Loucy (cell line): Measurements from ENCODE around the gene NGDN.

ENCODE experiments used
- H2AFZ ChIP-seq: fragments of 200-600 bp; sonication (generic); 2 replicates; pipeline ENCODE4 v1.6.0; 2016; ENCODE audit warnings: antibody characterized with exemption, mild to moderate bottlenecking, low read length, moderate library complexity
- H3F3A ChIP-seq: fragments of 200-600 bp; 2 replicates; pipeline ENCODE4 v1.6.0; 2016; ENCODE audit warnings: antibody characterized with exemption, low read depth, mild to moderate bottlenecking
- H3K27me3 ChIP-seq: fragments of 200-600 bp; sonication (generic); 2 replicates; pipeline ENCODE4 v1.6.1; 2014; ENCODE audit warnings: low read length, mild to moderate bottlenecking; ENCODE audit not compliant: insufficient read depth, poor library complexity, severe bottlenecking
- H3K36me3 ChIP-seq: fragments of 200-600 bp; sonication (generic); 2 replicates; pipeline ENCODE4 v1.6.1; 2016; ENCODE audit warnings: low read length; ENCODE audit not compliant: insufficient read depth
- H3K4me1 ChIP-seq: fragments of 200-600 bp; sonication (generic); 2 replicates; pipeline ENCODE4 v1.5.1; 2014; ENCODE audit warnings: low read length, mild to moderate bottlenecking; ENCODE audit not compliant: insufficient read depth, poor library complexity, severe bottlenecking
- H3K4me2 ChIP-seq: fragments of 200-600 bp; sonication (generic); 2 replicates; pipeline ENCODE4 v1.6.0; 2014; ENCODE audit warnings: antibody characterized with exemption, low read length, low read depth, mild to moderate bottlenecking; ENCODE audit not compliant: poor library complexity, severe bottlenecking
- H3K4me3 ChIP-seq: fragments of 200-600 bp; sonication (generic); 2 replicates; pipeline ENCODE4 v1.5.1; 2014; ENCODE audit warnings: low read length, mild to moderate bottlenecking, mixed read lengths; ENCODE audit not compliant: poor library complexity, severe bottlenecking
- H3K79me2 ChIP-seq: fragments of 200-600 bp; sonication (generic); 2 replicates; pipeline ENCODE4 v1.6.1; 2014; ENCODE audit warnings: low read length; ENCODE audit not compliant: insufficient read depth
- H3K9ac ChIP-seq: fragments of 200-600 bp; sonication (generic); 2 replicates; pipeline ENCODE4 v1.6.0; 2014; ENCODE audit warnings: mild to moderate bottlenecking, low read depth, low read length, moderate library complexity; ENCODE audit not compliant: poor library complexity, severe bottlenecking
- H3K9me2 ChIP-seq: fragments of 200-600 bp; sonication (generic); replicated peaks from 2 replicates; pipeline ENCODE4 v1.6.1; 2016; ENCODE audit warnings: low read depth, low read length, mixed read lengths
- H3K9me3 ChIP-seq: fragments of 200-600 bp; sonication (generic); 2 replicates; pipeline ENCODE4 v1.6.1; 2014; ENCODE audit warnings: mild to moderate bottlenecking, antibody characterized with exemption, low read length, low read depth; ENCODE audit not compliant: insufficient read depth
- H4K20me1 ChIP-seq: fragments of 200-600 bp; sonication (generic); 2 replicates; pipeline ENCODE4 v1.6.0; 2014; ENCODE audit warnings: antibody characterized with exemption, low read length, mild to moderate bottlenecking; ENCODE audit not compliant: insufficient read depth, poor library complexity, severe bottlenecking
- EZH2phosphoT487 ChIP-seq: fragments of 200-600 bp; IDR thresholded peaks from 2 replicates; pipeline ENCODE4 v1.6.1; 2018; ENCODE audit warnings: antibody characterized with exemption, mild to moderate bottlenecking, moderate library complexity, borderline replicate concordance
- TF ChIP-seq, protein P1 (sequence below): fragments of 200-600 bp; sonication (generic); conservative IDR thresholded peaks from 2 replicates; pipeline ENCODE4 v1.5.1; 2014; ENCODE audit warnings: mild to moderate bottlenecking, antibody characterized with exemption, low read length

Gene NGDN

DNA sequence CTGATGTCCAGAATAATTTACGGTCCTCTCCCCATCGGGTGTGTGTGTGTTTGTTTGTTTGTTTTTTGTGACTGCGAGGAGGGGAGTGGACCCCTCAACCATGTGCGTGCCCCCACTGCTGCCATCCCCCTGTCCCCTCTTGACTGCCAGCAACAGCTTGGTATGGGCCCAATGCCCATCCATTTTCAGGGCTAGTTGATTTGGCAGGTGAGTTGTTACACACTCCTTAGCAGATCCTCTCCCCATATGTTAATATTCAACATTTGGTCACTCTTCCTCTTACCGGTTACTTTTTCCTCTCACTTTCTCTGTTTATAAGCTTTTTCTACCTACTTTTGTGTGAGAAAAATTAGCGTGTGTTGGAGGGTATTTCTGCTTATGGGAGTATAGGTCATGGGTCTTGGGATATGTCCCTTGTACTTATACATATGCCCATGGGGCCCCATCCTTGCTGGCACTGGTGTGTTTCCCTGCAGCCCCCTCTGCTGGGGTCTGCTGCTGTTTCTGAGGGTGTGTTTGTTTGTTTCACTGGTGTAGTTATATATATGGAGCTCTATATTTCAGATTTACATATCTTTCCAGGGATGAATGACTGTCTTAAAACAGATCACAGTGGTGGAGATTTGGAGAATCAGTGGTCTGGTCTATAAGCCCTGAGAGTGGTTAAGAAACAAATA is 48.3 kb downstream of the NGDN start:
- Histone ChIP-seq H3K27me3 (no peaks in the 10 kb centered on the region), H3K9me2 (no peaks in the 10 kb centered on the region), H3K9ac (no peak overlapping the region), H3K4me3 (no peak overlapping the region), H4K20me1 (no peaks in the 10 kb centered on the region), H3K9me3 (no peaks in the 10 kb centered on the region), H3K4me1 (no peaks in the 10 kb centered on the region), H3K36me3 (no peaks in the 10 kb centered on the region), H3K79me2 (no peaks in the 10 kb centered on the region), H3K4me2 (no peak overlapping the region), H2AFZ (no peak overlapping the region), H3F3A (no peaks in the 10 kb centered on the region)
- TF ChIP-seq, protein P1, sequence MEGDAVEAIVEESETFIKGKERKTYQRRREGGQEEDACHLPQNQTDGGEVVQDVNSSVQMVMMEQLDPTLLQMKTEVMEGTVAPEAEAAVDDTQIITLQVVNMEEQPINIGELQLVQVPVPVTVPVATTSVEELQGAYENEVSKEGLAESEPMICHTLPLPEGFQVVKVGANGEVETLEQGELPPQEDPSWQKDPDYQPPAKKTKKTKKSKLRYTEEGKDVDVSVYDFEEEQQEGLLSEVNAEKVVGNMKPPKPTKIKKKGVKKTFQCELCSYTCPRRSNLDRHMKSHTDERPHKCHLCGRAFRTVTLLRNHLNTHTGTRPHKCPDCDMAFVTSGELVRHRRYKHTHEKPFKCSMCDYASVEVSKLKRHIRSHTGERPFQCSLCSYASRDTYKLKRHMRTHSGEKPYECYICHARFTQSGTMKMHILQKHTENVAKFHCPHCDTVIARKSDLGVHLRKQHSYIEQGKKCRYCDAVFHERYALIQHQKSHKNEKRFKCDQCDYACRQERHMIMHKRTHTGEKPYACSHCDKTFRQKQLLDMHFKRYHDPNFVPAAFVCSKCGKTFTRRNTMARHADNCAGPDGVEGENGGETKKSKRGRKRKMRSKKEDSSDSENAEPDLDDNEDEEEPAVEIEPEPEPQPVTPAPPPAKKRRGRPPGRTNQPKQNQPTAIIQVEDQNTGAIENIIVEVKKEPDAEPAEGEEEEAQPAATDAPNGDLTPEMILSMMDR = no peak
- no peak for TF ChIP-seq EZH2phosphoT487

DNA sequence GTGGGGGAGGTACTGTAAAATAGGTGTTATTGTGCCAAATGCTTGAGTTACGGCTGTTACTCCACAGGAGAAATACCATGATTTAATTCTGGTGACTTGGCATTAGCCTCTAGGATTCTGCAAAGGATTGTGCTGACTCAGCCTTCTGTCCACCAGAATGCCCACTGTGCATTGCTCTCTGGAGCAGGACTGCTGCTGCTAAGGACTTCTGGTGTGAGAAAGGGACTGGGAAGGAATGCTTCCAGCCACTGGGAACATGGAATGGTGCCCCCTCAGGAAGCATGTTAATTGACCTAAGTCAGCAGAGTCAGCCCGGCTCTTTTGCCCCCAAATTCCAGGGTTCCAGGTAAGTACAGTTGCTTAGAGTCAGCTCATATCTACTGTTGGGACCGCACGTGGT is 49.2 kb downstream of the NGDN start:
- Histone ChIP-seq H3K36me3 (no peaks in the 10 kb centered on the region), H3K27me3 (no peaks in the 10 kb centered on the region), H3K9me2 (no peaks in the 10 kb centered on the region), H3F3A (no peaks in the 10 kb centered on the region), H3K9me3 (no peaks in the 10 kb centered on the region), H2AFZ (no peak overlapping the region), H3K4me1 (no peaks in the 10 kb centered on the region), H3K4me3 (no peak overlapping the region), H4K20me1 (no peaks in the 10 kb centered on the region), H3K4me2 (no peak overlapping the region), H3K79me2 (no peaks in the 10 kb centered on the region), H3K9ac (no peak overlapping the region)
- no peak for TF ChIP-seq EZH2phosphoT487
- TF ChIP-seq, protein P1 = no peak

DNA sequence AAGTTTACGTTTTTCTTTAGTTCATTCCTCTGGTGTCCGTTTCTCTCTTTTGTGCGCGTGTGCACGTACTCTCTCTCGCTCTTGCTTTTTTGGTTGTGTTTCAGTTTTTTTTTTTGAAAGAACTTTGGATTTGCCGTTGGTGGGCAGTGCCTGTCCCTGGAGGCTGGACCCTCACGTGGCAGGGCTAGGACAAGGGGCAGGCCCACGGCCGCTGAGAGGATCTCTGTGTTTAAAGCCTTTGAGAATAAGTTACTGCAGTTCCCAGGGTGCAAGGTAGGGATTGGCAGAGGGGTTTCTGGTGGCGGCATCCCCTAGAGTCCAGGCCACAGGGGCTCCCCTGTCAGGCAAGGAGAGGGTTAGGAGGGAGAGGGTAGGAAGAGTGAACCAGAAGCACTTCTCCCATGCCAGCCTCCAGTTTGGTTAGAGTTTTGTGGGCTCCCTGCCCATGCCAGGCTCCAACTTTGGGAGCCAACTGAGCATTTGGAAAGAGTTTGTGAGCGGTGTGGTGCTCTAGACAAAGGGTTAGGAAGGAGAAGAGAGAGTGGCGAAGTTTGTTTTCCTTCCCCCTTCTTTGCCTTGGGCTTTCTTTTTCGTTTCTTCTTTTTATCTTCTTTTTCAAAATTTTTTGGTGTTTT is 51.5 kb downstream of the NGDN start:
- no peaks in the 10 kb centered on the region for H3K36me3 ChIP-seq
- no peaks in the 10 kb centered on the region for H3K4me1 ChIP-seq
- H3K27me3 ChIP-seq = no peaks in the 10 kb centered on the region
- no peaks in the 10 kb centered on the region for H3F3A ChIP-seq
- H3K9ac ChIP-seq = no peak overlapping the region
- H2AFZ ChIP-seq = no peak overlapping the region
- H3K9me2 ChIP-seq = no peaks in the 10 kb centered on the region
- H3K9me3 ChIP-seq = no peaks in the 10 kb centered on the region
- H4K20me1 ChIP-seq = no peaks in the 10 kb centered on the region
- no peak for TF ChIP-seq EZH2phosphoT487
- TF ChIP-seq, protein P1 = no peak
- H3K79me2 ChIP-seq = no peaks in the 10 kb centered on the region
- no peak overlapping the region for H3K4me3 ChIP-seq
- H3K4me2 ChIP-seq = no peak overlapping the region
